Neuronal stem cell (in vitro differentiated cells): ENCODE measurements around the gene MZT2B.
"Not testable (repeated sequence)": the region's sequence is repeated elsewhere in the genome, so short reads cannot be mapped to it uniquely, and the experiment has no call there.

Experiments used
- DNase-seq: peaks from one replicate; pipeline ENCODE4 v3.0.0-alpha.2; 2013; ENCODE audit warnings: low spot score
- H2AFZ ChIP-seq: one replicate; pipeline ENCODE4 v1.6.1; 2013; ENCODE audit warnings: mild to moderate bottlenecking, low read length, inconsistent platforms
- H2AK5ac ChIP-seq: 2 replicates; pipeline ENCODE4 v1.6.1; 2013; ENCODE audit warnings: low read depth, mild to moderate bottlenecking, inconsistent platforms, low read length, moderate library complexity, mixed read lengths
- H2BK120ac ChIP-seq: 2 replicates; pipeline ENCODE4 v1.6.1; 2013; ENCODE audit warnings: low read depth, mild to moderate bottlenecking, inconsistent platforms, low read length, moderate library complexity, mixed read lengths
- H2BK12ac ChIP-seq: one replicate; pipeline ENCODE4 v1.6.1; 2013; ENCODE audit warnings: low read length, inconsistent platforms
- H2BK15ac ChIP-seq: 2 replicates; pipeline ENCODE4 v1.6.1; 2013; ENCODE audit warnings: mild to moderate bottlenecking, low read length, inconsistent platforms, mixed read lengths
- H2BK5ac ChIP-seq: one replicate; pipeline ENCODE4 v1.6.1; 2013; ENCODE audit warnings: inconsistent platforms, mild to moderate bottlenecking, low read length, moderate library complexity
- H3K14ac ChIP-seq: one replicate; pipeline ENCODE4 v1.6.1; 2013; ENCODE audit warnings: low read length, inconsistent platforms
- H3K18ac ChIP-seq: 2 replicates; pipeline ENCODE4 v1.6.1; 2013; ENCODE audit warnings: low read length, inconsistent platforms
- H3K23ac ChIP-seq: 2 replicates; pipeline ENCODE4 v1.6.1; 2013; ENCODE audit warnings: low read depth, mild to moderate bottlenecking, mixed read lengths, low read length, inconsistent platforms; ENCODE audit not compliant: poor library complexity
- H3K27ac ChIP-seq: replicated peaks from 3 replicates; pipeline ENCODE4 v1.5.1; 2013; ENCODE audit warnings: low read length, inconsistent platforms
- H3K27me3 ChIP-seq, 3 experiments: 2 replicates each; pipeline ENCODE4 v1.6.1; 2013; ENCODE audit warnings: low read length in 3 of 3, mild to moderate bottlenecking in 2 of 3, inconsistent platforms in 1 of 3, low read depth in 1 of 3, mixed read lengths in 1 of 3, moderate library complexity in 1 of 3; ENCODE audit not compliant: control insufficient read depth in 3 of 3, insufficient read depth in 3 of 3
- H3K36me3 ChIP-seq, 2 donors: replicated peaks in 1 of 2; 2 replicates each; pipeline ENCODE4 v1.6.1; 2013; ENCODE audit warnings: low read length in 2 of 2; ENCODE audit not compliant: control insufficient read depth in 2 of 2, insufficient read depth in 2 of 2
- H3K4ac ChIP-seq: 2 replicates; pipeline ENCODE4 v1.6.1; 2013; ENCODE audit warnings: inconsistent platforms, mild to moderate bottlenecking, low read length, moderate library complexity
- H3K4me1 ChIP-seq, 2 donors: 1 replicate in 1 of 2; 2 replicates in 1 of 2; pipeline ENCODE4 v1.6.1; 2013; ENCODE audit warnings: low read length in 2 of 2, low read depth in 1 of 2; ENCODE audit not compliant: control insufficient read depth in 2 of 2, insufficient read depth in 1 of 2
- H3K4me2 ChIP-seq: one replicate; pipeline ENCODE4 v1.6.1; 2013; ENCODE audit warnings: mild to moderate bottlenecking, low read length, inconsistent platforms; ENCODE audit not compliant: insufficient read depth, poor library complexity, severe bottlenecking
- H3K4me3 ChIP-seq, 2 donors: 2 replicates each; pipeline ENCODE4 v1.5.1; 2013; ENCODE audit warnings: low read length in 2 of 2, mild to moderate bottlenecking in 2 of 2, inconsistent platforms in 1 of 2, moderate library complexity in 1 of 2
- H3K79me1 ChIP-seq: one replicate; pipeline ENCODE4 v1.6.1; 2013; ENCODE audit warnings: low read depth, mild to moderate bottlenecking, inconsistent platforms, low read length, moderate library complexity
- H3K9ac ChIP-seq: one replicate; pipeline ENCODE4 v1.6.1; 2013; ENCODE audit warnings: mild to moderate bottlenecking, low read depth, low read length, inconsistent platforms; ENCODE audit not compliant: poor library complexity
- H3K9me3 ChIP-seq, 2 donors: replicated peaks in 1 of 2; 2 replicates each; pipeline versions ENCODE3 to v1.6.1; 2013; ENCODE audit warnings: low read length in 2 of 2, mild to moderate bottlenecking in 2 of 2, inconsistent platforms in 1 of 2, low read depth in 1 of 2, mixed read lengths in 1 of 2, moderate library complexity in 1 of 2; ENCODE audit not compliant: control insufficient read depth in 2 of 2, insufficient read depth in 1 of 2
- H4K8ac ChIP-seq: one replicate; pipeline ENCODE4 v1.6.1; 2013; ENCODE audit warnings: low read depth, mild to moderate bottlenecking, inconsistent platforms, low read length, moderate library complexity
- H4K91ac ChIP-seq: one replicate; pipeline ENCODE4 v1.6.1; 2013; ENCODE audit warnings: low read length, low read depth, mild to moderate bottlenecking, inconsistent platforms; ENCODE audit not compliant: poor library complexity
- WGBS, 2 donors: extraction: QIAGEN DNeasy Blood & Tissue Kit; methylation state at CpG; one replicate each; pipeline ENCODE4 v1.1.7; 2013; ENCODE audit warnings: missing lambda C conversion rate in 2 of 2, mixed read lengths in 1 of 2; ENCODE audit not compliant: insufficient read length in 2 of 2, insufficient replicate concordance in 1 of 2; ENCODE audit errors: extremely low coverage in 2 of 2; 5-methylcytosine and 5-hydroxymethylcytosine counted together

Gene MZT2B

DNA sequence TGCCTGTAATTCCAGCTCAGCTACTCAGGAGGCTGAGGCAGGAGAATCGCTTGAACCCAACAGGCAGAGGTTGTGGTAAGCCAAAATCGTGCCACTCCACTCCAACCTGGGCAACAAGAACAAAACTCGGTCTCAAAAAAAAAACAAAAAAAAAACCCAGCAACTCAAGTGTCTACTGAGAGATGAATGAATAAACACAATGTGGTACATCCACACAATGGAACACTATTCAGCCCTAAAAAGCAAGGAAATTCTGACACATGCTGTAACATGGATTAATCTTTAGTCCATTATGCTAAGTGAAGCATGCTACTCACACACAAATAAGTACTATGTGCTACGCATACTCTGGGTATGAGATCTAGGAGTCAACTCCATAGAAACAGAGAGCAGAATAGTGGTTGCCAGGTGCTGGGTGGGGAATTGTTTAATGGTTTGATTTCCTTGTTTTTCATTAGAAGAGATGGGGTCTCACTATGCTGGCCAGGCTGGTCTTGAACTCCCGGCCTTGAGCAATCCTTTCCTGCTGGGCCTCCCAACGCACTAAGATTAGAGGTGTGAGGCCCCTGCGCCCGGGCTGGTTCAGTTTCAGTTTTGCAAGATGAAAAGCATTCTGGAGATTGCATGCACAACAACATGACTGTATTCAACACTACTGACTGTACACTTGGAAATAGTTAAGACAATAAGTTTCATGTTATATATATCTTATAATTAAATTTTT lies 16.6 kb upstream of the MZT2B start:
- Histone ChIP-seq H2AK5ac (no peak overlapping the region), H3K23ac (no peak overlapping the region), H3K4me2 (no peak overlapping the region), H3K9ac (no peak overlapping the region), H3K18ac (no peak overlapping the region), H2BK12ac (no peak overlapping the region), H3K4me1 (no peaks in the 10 kb centered on the region), H4K91ac (no peak overlapping the region), H3K36me3 (peaks cover 30 to 75% of the 10 kb centered on the region in 2 donors), H3K14ac (no peak overlapping the region), H2BK15ac (no peak overlapping the region), H3K4me3 (no peak overlapping the region), H2AFZ (no peak overlapping the region), H3K9me3 (no peaks in the 10 kb centered on the region), H3K4ac (no peak overlapping the region), H3K27me3 (no peaks in the 10 kb centered on the region), H3K27ac (no peak overlapping the region), H4K8ac (no peak overlapping the region), H3K79me1 (peaks cover 3% of the 10 kb centered on the region), H2BK120ac (no peak overlapping the region), H2BK5ac (no peak overlapping the region)
- no CpG with 5 or more reads among the region's 8 CpGs for WGBS, 2 donors
- no peak for DNase-seq

DNA sequence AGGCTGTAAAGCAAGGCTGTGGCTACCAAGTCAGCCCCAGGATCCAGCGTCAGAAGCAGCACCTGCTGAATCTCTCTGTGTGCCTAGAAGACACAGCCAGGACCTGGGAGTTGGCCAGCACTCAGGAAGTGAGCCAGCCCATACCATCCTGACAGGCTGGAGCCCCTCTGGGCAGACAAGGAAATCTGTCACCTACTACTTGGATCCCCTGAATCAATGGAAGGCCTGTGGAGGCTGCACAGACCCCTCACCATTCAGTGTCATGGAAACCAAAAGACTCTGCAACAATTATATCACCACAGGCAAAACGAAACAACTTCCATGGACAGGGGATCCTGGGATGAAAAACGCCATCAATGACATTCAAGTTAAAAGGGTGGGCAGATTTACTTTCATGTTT lies 15.5 kb upstream of the MZT2B start:
- not testable (repeated sequence) for DNase-seq, H3K4ac ChIP-seq, H2BK120ac ChIP-seq, H3K23ac ChIP-seq, H3K9me3 ChIP-seq, H4K8ac ChIP-seq, H2AK5ac ChIP-seq, H3K4me3 ChIP-seq, H3K79me1 ChIP-seq, H4K91ac ChIP-seq, H3K18ac ChIP-seq, H3K9ac ChIP-seq, H2AFZ ChIP-seq, H2BK15ac ChIP-seq, H2BK12ac ChIP-seq, H3K4me1 ChIP-seq, H2BK5ac ChIP-seq, H3K4me2 ChIP-seq, H3K27ac ChIP-seq, H3K14ac ChIP-seq, H3K27me3 ChIP-seq
- WGBS, 2 donors = no CpG with 5 or more reads among the region's 3 CpGs
- peaks cover 33 to 86% of the 10 kb centered on the region in 2 donors for H3K36me3 ChIP-seq

DNA sequence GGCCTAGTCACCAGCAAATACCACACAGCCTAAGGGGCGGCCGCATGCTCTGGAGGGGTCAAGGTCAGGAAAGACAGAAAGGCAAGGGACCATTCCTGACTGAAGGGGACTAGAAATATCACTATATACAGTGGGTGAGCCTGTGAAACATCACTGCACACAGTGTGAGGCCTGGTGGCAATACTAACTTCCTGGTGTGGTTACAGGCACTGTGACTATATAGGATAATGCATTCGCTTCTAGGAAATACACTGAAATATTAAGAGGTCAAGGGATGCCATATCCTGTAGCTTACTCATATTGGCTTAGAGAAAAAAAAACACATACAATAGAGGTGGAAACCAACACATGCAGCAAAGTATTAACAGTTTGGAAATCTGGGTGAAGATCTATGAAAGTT lies 12.9 kb upstream of the MZT2B start:
- not testable (repeated sequence) for H3K79me1 ChIP-seq, H3K4me2 ChIP-seq, H2BK12ac ChIP-seq, H3K9me3 ChIP-seq, H3K23ac ChIP-seq, H3K4me1 ChIP-seq, H4K8ac ChIP-seq, H2BK5ac ChIP-seq, H3K18ac ChIP-seq, H2BK120ac ChIP-seq, H2AK5ac ChIP-seq, H3K4me3 ChIP-seq, H3K14ac ChIP-seq, H2BK15ac ChIP-seq, H3K9ac ChIP-seq, H3K27me3 ChIP-seq, H4K91ac ChIP-seq, H3K4ac ChIP-seq, DNase-seq, H2AFZ ChIP-seq, H3K27ac ChIP-seq
- H3K36me3 ChIP-seq = peaks cover 30 to 94% of the 10 kb centered on the region in 2 donors
- WGBS, 2 donors = no CpG with 5 or more reads among the region's 3 CpGs

DNA sequence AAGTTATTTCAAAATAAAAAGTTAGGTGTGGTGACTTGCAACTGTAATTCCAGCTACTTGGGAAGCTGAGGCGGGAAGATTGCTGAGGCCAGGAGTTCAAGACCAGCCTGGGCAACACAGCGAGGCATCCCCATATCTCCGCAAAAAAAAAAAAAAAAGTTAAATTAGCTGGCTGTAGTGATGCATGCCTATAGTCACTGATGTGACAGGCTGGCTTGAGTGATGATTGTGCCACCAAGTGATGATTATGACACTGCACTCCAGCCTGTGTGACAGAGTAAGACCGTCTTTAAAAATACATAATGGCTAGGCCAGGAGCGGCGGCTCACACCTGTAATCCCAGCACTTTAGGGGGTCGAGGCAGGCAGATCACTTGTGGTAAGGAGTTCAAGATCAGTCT lies 12.2 kb upstream of the MZT2B start:
- Histone ChIP-seq H3K36me3 (peaks cover 28 to 94% of the 10 kb centered on the region in 2 donors), H3K4me1 (no peaks in the 10 kb centered on the region), H3K4ac (no peak overlapping the region), H2AFZ (no peak overlapping the region), H2BK5ac (no peak overlapping the region), H3K79me1 (peaks cover 5% of the 10 kb centered on the region), H4K91ac (no peak overlapping the region), H2BK12ac (no peak overlapping the region), H4K8ac (no peak overlapping the region), H3K27me3 (no peaks in the 10 kb centered on the region), H3K23ac (no peak overlapping the region), H3K9ac (no peak overlapping the region), H3K18ac (no peak overlapping the region), H3K4me2 (no peak overlapping the region), H2BK15ac (no peak overlapping the region), H2AK5ac (no peak overlapping the region), H2BK120ac (no peak overlapping the region), H3K4me3 (no peak overlapping the region), H3K27ac (no peak overlapping the region), H3K9me3 (no peaks in the 10 kb centered on the region), H3K14ac (no peak overlapping the region)
- no peak for DNase-seq
- no CpG with 5 or more reads among the region's 7 CpGs for WGBS, 2 donors
